ENCODE measurements around the gene CADM1. TPM values are rescaled to one million over a fixed set of nuclear protein-coding genes. Genes with fewer than 3 reads are reported as not detected.

CADM1 gene
- total RNA-seq, 1 donor from 2014 or later: 51.1 TPM

GRCh38 chr11:115178705-115179104, 325.5 kb downstream of the CADM1 start:
- Histone ChIP-seq H3K9me3 (replicated peaks) (no peaks in the 10 kb centered on the region), H3K27me3 (ENCODE audit: low read depth) (no peaks in the 10 kb centered on the region), H3K4me3 (no peak overlapping the region), H3K4me1 (peaks cover 11% of the 10 kb centered on the region), H3K36me3 (no peaks in the 10 kb centered on the region), H3K27ac (replicated peaks) (no peak overlapping the region)
- DNase-seq: no peak
- TF ChIP-seq, protein P1, sequence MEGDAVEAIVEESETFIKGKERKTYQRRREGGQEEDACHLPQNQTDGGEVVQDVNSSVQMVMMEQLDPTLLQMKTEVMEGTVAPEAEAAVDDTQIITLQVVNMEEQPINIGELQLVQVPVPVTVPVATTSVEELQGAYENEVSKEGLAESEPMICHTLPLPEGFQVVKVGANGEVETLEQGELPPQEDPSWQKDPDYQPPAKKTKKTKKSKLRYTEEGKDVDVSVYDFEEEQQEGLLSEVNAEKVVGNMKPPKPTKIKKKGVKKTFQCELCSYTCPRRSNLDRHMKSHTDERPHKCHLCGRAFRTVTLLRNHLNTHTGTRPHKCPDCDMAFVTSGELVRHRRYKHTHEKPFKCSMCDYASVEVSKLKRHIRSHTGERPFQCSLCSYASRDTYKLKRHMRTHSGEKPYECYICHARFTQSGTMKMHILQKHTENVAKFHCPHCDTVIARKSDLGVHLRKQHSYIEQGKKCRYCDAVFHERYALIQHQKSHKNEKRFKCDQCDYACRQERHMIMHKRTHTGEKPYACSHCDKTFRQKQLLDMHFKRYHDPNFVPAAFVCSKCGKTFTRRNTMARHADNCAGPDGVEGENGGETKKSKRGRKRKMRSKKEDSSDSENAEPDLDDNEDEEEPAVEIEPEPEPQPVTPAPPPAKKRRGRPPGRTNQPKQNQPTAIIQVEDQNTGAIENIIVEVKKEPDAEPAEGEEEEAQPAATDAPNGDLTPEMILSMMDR (IDR thresholded peaks at IDR 0.05; ENCODE audit: borderline replicate concordance): no peak
- intact Hi-C loops (cut with micrococcal nuclease): no loop called here

GRCh38 chr11:115173136-115173535, 331.1 kb downstream of the CADM1 start:
- intact Hi-C loops (cut with micrococcal nuclease): no loop called here
- peaks cover 8% of the 10 kb centered on the region for H3K4me1 ChIP-seq

DNA sequence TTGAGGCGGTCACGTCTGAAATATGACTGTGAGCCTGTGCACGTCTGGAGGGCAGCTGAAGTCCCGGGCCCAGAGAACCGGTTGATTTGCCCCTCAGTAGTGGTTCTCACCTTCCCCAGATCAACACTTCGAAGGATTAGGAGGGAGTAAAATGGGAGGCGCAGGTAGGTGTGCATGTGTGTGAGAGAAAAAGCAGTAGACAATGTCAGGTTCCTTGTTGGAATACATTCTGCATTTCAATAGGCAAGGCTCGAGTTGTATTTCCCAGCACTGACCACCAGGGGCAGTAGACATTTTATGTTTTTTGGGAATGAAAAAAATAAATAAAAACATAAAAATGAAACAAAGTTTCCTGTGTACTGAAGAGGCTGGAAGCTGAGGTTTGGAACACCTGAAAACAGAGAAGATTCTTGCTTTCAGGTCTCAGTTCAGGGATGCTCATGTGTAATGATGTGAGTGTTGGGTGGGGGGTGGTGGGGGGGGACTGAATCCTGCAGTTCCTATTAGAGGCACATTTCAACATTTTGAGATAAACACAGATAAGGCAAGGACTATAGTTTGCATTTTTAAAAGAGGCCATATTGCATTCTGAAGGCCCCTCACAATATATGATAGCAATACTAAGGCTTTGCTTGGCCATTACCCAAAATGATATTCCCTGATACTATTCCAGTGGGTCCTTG, 333.9 kb downstream of the CADM1 start:
- no peaks in the 10 kb centered on the region for H3K9me3 ChIP-seq (replicated peaks)
- H3K4me1 ChIP-seq: peaks cover 20% of the 10 kb centered on the region
- TF ChIP-seq, protein P1 (IDR thresholded peaks at IDR 0.05; ENCODE audit: borderline replicate concordance): peak; percentile 75
- no peak for DNase-seq
- H3K36me3 ChIP-seq: no peaks in the 10 kb centered on the region
- intact Hi-C loops (cut with micrococcal nuclease): no loop called here
- H3K27ac ChIP-seq (replicated peaks): no peak overlapping the region
- no peak overlapping the region for H3K4me3 ChIP-seq
- peaks cover under 1% of the 10 kb centered on the region for H3K27me3 ChIP-seq (ENCODE audit: low read depth)

More at GRCh38 chr11:115173136-115173535, 331.1 kb downstream of the CADM1 start:
- H3K9me3 ChIP-seq (replicated peaks): no peaks in the 10 kb centered on the region
- no peaks in the 10 kb centered on the region for H3K27me3 ChIP-seq (ENCODE audit: low read depth)
- no peaks in the 10 kb centered on the region for H3K36me3 ChIP-seq
- DNase-seq: no peak
- H3K27ac ChIP-seq (replicated peaks): no peak overlapping the region
- TF ChIP-seq, protein P1 (IDR thresholded peaks at IDR 0.05; ENCODE audit: borderline replicate concordance): no peak
- H3K4me3 ChIP-seq: no peak overlapping the region

GRCh38 chr11:115169251-115169650, 335.0 kb downstream of the CADM1 start:
- Histone ChIP-seq H3K9me3 (replicated peaks) (no peaks in the 10 kb centered on the region), H3K4me1 (peaks cover 20% of the 10 kb centered on the region), H3K4me3 (no peak overlapping the region), H3K27me3 (ENCODE audit: low read depth) (peaks cover 9% of the 10 kb centered on the region), H3K36me3 (no peaks in the 10 kb centered on the region), H3K27ac (replicated peaks) (no peak overlapping the region)
- DNase-seq: no peak
- intact Hi-C loops (cut with micrococcal nuclease): no loop called here
- TF ChIP-seq, protein P1 (IDR thresholded peaks at IDR 0.05; ENCODE audit: borderline replicate concordance): no peak

GRCh38 chr11:115168686-115169085, 335.5 kb downstream of the CADM1 start:
- no peaks in the 10 kb centered on the region for H3K9me3 ChIP-seq (replicated peaks)
- no peak overlapping the region for H3K4me3 ChIP-seq
- DNase-seq: no peak
- H3K36me3 ChIP-seq: no peaks in the 10 kb centered on the region
- TF ChIP-seq, protein P1 (IDR thresholded peaks at IDR 0.05; ENCODE audit: borderline replicate concordance): no peak
- intact Hi-C loops (cut with micrococcal nuclease): no loop called here
- peaks cover 20% of the 10 kb centered on the region for H3K4me1 ChIP-seq
- peaks cover 9% of the 10 kb centered on the region for H3K27me3 ChIP-seq (ENCODE audit: low read depth)
- peak overlapping the region; percentile 72 for H3K27ac ChIP-seq (replicated peaks)
